ENCODE data around the gene SIL1. TPM values are rescaled to one million over a fixed set of nuclear protein-coding genes. Genes with fewer than 3 reads are reported as not detected.

Gene SIL1
- total RNA-seq, 1 donor from 2014 or later, result 35.6 TPM

DNA sequence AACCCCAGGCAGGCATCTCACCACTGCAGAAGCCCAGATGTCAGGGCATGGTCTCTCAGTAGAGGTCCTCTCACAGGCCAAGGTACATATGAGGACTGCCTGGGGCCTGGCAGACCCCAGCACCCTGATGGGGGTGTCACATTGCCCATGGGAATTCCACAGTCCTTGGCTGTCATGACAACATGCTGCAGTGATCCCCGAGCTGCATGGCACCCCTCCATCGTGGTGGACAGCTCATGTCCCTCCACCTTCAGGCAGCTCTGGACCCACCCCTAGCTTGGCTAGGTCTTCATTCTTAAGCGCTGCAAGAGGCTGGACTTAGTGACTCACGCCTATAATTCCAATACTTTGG lies 249.0 kb downstream of the SIL1 start:
- Histone ChIP-seq H3K27me3 (no peaks in the 10 kb centered on the region), H3K9me3 (no peaks in the 10 kb centered on the region), H3K36me3 (no peaks in the 10 kb centered on the region), H3K4me1 (peaks cover 25% of the 10 kb centered on the region), H3K4me3 (no peak overlapping the region), H3K27ac (no peak overlapping the region)
- TF ChIP-seq POLR2A (IDR thresholded peaks at IDR 0.05) (no peak), POLR2AphosphoS5 (IDR thresholded peaks at IDR 0.05; ENCODE audit: insufficient read depth in 1 of 2, low read depth in 1 of 2) (no peak)
- TF ChIP-seq, protein P1, sequence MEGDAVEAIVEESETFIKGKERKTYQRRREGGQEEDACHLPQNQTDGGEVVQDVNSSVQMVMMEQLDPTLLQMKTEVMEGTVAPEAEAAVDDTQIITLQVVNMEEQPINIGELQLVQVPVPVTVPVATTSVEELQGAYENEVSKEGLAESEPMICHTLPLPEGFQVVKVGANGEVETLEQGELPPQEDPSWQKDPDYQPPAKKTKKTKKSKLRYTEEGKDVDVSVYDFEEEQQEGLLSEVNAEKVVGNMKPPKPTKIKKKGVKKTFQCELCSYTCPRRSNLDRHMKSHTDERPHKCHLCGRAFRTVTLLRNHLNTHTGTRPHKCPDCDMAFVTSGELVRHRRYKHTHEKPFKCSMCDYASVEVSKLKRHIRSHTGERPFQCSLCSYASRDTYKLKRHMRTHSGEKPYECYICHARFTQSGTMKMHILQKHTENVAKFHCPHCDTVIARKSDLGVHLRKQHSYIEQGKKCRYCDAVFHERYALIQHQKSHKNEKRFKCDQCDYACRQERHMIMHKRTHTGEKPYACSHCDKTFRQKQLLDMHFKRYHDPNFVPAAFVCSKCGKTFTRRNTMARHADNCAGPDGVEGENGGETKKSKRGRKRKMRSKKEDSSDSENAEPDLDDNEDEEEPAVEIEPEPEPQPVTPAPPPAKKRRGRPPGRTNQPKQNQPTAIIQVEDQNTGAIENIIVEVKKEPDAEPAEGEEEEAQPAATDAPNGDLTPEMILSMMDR (IDR thresholded peaks at IDR 0.05), result no peak
- DNase-seq (ENCODE audit: extremely low spot score in 2 of 2), result no peak
- intact Hi-C loops (cut with DNase I), result no loop called here

GRCh38 chr5:138948471-138949222 lies 249.5 kb downstream of the SIL1 start:
- Histone ChIP-seq H3K27ac (no peak overlapping the region), H3K27me3 (no peaks in the 10 kb centered on the region), H3K9me3 (no peaks in the 10 kb centered on the region), H3K4me1 (peaks cover 19% of the 10 kb centered on the region), H3K4me3 (no peak overlapping the region), H3K36me3 (no peaks in the 10 kb centered on the region)
- no peak for TF ChIP-seq POLR2A (IDR thresholded peaks at IDR 0.05)
- TF ChIP-seq POLR2AphosphoS5 (IDR thresholded peaks at IDR 0.05; ENCODE audit: insufficient read depth in 1 of 2, low read depth in 1 of 2), result no peak
- TF ChIP-seq, protein P1 (IDR thresholded peaks at IDR 0.05), result no peak
- intact Hi-C loops (cut with DNase I), result no loop called here
- DNase-seq (ENCODE audit: extremely low spot score in 2 of 2), result no peak

DNA sequence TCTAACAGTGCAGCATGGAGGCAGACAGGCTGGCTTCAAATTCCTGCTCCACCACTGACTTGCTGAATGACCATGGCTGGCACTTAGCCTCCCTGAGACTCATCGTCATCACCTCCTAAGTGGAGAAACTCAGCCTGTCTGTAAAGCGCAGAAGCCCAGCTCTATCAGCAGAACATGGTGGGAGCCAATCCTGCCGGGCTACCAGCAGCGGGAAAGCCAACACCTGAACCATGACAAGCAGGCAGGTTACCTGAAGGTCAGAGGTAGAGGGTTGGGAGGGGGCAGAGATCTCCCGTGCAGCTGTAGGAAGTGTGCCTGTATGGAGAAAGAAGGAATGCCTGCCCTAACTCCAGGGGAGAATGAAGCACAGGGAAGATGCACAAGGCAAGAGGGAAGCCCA lies 250.4 kb downstream of the SIL1 start:
- intact Hi-C loops (cut with DNase I), result no loop called here

DNA sequence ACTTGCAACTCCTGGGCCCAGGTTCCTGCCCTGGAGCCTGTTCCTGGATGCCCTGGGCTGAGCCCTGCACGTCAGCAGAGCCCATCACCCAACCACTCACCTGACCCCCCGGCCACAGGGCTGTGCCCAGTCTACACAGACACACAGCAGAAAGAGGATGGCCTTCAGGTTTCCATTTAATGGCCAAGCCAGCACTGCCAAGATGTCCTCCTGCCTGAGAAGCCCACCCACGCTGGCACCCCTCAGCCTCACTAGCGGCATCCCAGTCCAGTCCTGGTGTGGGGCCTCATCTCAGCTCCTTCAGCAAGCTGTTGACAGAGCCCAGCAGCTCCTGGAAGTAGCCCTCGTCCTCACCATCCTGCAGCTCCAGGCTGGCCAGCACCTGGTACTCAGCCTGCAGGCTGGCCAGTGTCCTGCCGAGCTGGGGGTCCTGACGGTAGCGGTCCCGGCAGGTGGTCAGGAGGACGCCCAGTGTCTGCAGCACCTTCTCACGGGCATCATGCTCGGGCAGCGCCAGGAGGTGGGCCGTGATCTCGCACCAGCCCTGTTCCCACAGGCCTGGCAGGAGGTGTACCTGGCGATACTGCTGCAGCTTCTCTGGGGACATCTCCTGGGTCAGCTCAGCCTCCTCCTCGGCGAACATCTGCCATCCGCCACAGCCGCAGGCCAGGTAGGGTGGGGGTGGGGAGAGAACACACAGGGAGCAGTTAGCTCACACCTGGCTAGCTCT lies 251.2 kb downstream of the SIL1 start:
- intact Hi-C loops (cut with DNase I), result no loop called here
- TF ChIP-seq, protein P1 (IDR thresholded peaks at IDR 0.05), result no peak
- TF ChIP-seq POLR2AphosphoS5 (IDR thresholded peaks at IDR 0.05; ENCODE audit: insufficient read depth in 1 of 2, low read depth in 1 of 2) (no peak), POLR2A (IDR thresholded peaks at IDR 0.05) (no peak)
- H3K27ac ChIP-seq, result no peak overlapping the region
- H3K36me3 ChIP-seq, result no peaks in the 10 kb centered on the region
- no peaks in the 10 kb centered on the region for H3K27me3 ChIP-seq
- DNase-seq (ENCODE audit: extremely low spot score in 2 of 2), result no peak
- no peaks in the 10 kb centered on the region for H3K9me3 ChIP-seq
- H3K4me3 ChIP-seq, result no peak overlapping the region
- H3K4me1 ChIP-seq, result peaks cover 3% of the 10 kb centered on the region

More for the DNA sequence above, 250.4 kb downstream of the SIL1 start:
- TF ChIP-seq POLR2AphosphoS5 (IDR thresholded peaks at IDR 0.05; ENCODE audit: insufficient read depth in 1 of 2, low read depth in 1 of 2) (no peak), POLR2A (IDR thresholded peaks at IDR 0.05) (no peak)
- TF ChIP-seq, protein P1 (IDR thresholded peaks at IDR 0.05), result no peak
- H3K4me1 ChIP-seq, result peaks cover 11% of the 10 kb centered on the region
- H3K9me3 ChIP-seq, result no peaks in the 10 kb centered on the region
- H3K4me3 ChIP-seq, result no peak overlapping the region
- no peaks in the 10 kb centered on the region for H3K27me3 ChIP-seq
- no peak overlapping the region for H3K27ac ChIP-seq
- H3K36me3 ChIP-seq, result no peaks in the 10 kb centered on the region
- DNase-seq (ENCODE audit: extremely low spot score in 2 of 2), result no peak

DNA sequence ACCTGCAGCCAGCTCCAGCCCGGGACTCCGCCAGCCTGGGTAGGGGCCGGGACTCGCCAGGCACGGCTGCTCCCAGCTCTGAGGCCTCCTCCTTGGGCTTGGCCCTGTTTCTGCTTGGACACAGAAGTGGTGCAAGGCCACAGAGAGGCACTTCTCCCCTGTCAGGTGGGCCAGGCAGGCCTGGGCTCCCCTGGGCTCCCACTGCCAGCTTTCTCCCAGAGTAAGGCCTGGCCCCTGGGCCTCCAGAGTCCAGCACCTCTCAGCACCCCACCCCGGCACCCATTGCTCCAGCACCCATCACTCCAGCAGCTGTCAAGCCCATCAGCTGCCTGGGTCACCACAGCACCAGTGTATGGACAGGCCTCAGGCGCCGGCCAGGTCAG lies 251.9 kb downstream of the SIL1 start:
- Histone ChIP-seq H3K4me3 (no peak overlapping the region), H3K9me3 (no peaks in the 10 kb centered on the region), H3K27me3 (no peaks in the 10 kb centered on the region), H3K36me3 (no peaks in the 10 kb centered on the region), H3K4me1 (no peaks in the 10 kb centered on the region), H3K27ac (no peak overlapping the region)
- TF ChIP-seq, protein P1 (IDR thresholded peaks at IDR 0.05), result no peak
- no peak for TF ChIP-seq POLR2A (IDR thresholded peaks at IDR 0.05)
- no peak for TF ChIP-seq POLR2AphosphoS5 (IDR thresholded peaks at IDR 0.05; ENCODE audit: insufficient read depth in 1 of 2, low read depth in 1 of 2)
- no peak for DNase-seq (ENCODE audit: extremely low spot score in 2 of 2)
- intact Hi-C loops (cut with DNase I), result no loop called here

Data from vagina (tissue), 2 donors.